HT-29 (cell line): ENCODE results near the gene APPL2. TPM values are rescaled to one million over a fixed set of nuclear protein-coding genes. Genes with fewer than 3 reads are reported as not detected.
"Not testable (repeated sequence)": the region's sequence is repeated elsewhere in the genome, so short reads cannot be mapped to it uniquely, and the experiment has no call there.

ENCODE experiments used
- DNase-seq: peaks from one replicate; pipeline ENCODE4 v3.0.0-alpha.2; 2015; ENCODE audit warnings: low spot score
- total RNA-seq: library from RNA; depleted of rRNA; stranded (reverse); fragments of >200 nt; shearing (Covaris generic); gene quantifications from 2 replicates; pipeline ENCODE4 v1.2.3, GENCODE V29; 2014

APPL2 gene
- total RNA-seq, 1 experiment from 2014 or later, result 13.3 TPM

DNA sequence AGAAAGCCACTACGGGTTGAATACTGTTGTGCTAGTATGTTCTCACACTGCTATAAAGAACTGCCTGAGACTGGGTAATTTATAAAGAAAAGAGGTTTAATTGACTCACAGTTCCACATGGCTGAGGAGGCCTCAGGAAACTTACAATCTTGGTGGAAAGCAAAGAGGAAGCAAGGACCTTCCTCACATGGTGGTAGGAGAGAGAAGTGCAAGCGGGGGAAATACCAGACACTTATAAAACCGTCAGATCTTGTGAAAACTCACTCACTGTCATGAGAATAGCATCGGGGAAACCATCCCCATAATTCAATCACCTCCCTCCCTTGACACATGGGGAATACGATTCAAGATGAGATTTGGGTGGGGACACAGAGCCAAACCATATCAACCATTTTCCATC is 20.5 kb upstream of the APPL2 start:
- DNase-seq, result not testable (repeated sequence)

DNA sequence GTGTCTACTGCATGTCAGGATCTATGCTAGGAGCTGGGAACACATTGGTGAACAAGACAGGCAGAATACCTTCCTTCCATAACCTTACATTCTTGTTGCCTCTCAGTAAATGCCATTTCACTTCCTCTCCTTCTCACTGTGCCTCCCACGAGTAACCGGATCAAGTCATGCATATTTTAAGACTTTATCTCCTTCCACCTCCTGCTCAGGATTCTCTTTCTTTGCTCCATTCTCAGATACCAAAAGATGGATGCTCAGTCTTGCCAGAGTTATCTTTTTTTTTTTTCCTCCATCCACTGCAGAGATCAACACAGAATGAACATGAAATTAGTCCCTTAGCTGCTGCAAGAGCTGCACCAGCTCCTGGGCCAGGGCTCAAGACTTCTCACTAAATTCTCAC is 20.0 kb upstream of the APPL2 start:
- DNase-seq, result no peak

DNA sequence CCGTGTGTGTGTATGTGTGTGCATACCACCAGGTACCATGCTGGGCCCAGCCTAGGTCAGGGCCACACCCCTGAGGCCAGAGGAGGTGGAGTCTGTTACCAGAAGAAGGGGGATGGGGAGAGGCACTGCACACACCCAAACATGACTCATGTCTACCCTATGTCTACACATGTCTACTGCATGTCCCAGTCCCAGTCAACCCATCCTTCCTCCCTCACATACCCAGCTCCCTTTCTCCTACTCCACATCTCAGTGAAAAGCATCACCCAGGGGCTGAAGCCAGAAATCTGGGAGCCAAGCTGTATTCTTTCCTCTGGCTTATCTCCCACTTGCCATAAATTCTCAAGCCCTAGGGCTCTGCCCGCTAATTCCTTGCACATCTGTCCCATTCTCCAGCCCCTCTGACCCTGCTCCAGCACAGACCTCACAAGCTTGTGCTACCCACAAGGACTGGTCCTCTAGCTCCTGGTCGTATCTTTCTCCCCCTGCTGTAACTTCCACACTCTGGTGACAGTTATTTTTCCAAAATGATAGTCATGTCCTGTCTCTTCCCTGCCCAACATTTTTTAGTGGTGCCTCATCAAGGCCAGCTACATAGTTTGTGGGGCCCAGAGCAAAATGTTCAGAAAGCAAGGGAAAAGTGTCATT is 18.0 kb upstream of the APPL2 start:
- DNase-seq, result no peak

DNA sequence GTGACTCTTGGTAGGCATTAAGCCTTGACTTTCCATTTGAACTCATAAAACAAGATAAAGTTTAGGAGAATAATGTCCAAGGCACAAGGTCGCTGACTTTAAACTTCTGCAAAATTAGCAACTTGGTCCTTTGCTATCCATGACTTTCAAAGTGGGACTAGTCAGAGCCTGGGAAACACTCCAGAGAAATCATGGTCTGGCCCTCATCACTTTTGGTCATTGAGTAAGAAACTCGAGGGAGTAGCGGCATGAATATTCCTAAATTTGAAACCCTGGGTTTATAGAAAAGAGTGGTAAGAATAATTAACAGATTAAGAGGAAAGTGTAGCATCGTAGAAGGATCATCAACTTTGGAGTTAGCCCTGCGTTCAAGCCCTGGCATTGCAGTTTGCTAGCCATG is 16.9 kb upstream of the APPL2 start:
- DNase-seq, result no peak

DNA sequence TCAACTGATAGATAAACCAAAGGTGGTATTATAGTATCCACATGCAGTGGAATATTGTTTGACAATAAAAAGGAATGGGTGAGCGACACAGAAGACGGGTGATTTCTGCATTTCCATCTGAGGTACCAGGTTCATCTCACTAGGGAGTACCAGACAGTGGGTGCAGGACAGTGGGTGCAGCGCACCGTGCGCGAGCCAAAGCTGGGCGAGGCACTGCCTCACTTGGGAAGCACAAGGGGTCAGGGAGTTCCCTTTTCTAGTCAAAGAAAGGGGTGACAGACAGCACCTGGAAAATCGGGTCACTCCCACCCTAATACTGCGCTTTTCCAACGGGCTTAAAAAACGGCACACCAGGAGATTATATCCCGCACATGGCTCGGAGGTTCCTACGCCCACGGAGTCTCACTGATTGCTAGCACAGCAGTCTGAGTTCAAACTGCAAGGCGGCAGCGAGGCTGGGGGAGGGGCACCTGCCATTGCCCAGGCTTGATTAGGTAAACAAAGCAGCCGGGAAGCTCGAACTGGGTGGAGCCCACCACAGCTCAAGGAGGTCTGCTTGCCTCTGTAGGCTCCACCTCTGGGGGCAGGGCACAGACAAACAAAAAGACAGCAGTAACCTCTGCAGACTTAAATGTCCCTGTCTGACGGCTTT is 9.9 kb upstream of the APPL2 start:
- DNase-seq, result not testable (repeated sequence)

DNA sequence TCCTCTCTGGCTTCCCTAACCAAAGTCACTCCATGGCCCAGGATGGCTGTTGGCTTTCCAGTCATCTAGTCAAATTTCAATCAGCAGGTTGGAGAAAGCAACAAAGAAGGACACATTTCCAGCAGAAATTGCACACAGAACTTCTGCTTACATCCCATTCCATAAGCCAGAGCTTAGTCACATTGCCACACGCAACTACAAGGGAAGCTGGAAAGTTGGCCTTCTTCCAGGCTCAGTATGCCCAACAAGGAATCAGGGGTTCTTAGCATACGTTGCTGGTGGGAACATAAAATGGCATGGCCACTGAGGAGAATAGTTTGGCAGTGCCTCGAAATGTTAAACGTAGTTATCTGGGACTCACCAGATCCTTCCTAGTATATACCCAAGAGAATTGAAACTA is 9.3 kb upstream of the APPL2 start:
- DNase-seq, result no peak

DNA sequence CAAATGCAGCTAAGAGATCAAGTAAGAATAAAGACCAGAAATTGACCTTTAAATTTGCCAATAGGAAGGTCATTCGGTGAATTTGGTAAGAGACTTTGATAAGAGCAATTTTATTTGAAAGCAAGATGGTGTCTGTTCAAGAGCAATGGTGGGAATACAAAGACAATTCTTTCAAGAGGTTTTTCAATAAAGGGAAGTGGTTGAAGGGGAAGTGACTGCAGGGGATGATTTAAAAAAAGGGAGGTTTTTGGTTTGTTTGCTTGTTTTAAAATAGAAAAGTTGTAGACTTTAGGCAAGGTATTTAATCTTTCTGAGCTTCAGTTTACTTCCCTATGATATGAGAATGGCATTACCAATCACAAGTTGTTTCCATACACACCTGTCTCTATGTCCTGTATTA is 4.3 kb upstream of the APPL2 start:
- no peak for DNase-seq

DNA sequence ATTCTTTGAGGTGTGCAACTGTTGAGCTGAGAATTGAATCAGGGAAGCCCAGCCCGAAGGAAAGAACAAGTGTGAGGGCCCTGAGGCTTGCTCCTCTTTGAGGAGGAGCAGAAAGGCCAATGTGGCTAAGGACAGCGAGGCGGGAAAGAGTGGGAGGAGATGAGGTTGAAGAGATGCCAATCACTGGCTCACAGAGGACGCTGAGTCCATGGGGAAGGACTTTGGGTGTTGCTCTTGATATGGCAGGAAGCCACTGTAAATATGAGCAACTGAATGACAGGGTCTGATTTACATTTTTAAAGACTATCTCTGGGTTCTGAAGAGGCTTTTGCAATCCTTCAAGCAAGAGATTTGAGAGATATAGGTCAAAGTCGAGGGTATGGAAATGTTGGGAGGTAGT is 3.3 kb upstream of the APPL2 start:
- DNase-seq, result no peak

DNA sequence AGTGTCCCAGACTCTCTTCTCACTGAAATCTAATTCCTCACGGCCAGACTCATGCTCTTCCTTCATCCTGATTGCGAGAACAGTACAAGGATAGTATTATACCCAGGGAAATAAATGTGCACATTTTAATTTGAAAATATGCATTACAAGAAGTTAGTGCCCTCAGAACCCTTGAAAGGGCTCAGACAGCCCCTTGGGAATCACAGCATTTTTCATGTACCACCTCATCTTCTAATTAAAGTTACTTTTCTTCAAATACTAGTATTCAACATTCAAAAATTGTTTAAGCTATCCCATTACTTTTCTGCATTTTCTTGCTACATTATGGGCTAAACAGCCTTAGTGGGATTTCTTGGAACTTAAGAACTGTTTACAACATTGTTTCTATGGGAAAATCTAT is 1.7 kb upstream of the APPL2 start:
- DNase-seq, result no peak

DNA sequence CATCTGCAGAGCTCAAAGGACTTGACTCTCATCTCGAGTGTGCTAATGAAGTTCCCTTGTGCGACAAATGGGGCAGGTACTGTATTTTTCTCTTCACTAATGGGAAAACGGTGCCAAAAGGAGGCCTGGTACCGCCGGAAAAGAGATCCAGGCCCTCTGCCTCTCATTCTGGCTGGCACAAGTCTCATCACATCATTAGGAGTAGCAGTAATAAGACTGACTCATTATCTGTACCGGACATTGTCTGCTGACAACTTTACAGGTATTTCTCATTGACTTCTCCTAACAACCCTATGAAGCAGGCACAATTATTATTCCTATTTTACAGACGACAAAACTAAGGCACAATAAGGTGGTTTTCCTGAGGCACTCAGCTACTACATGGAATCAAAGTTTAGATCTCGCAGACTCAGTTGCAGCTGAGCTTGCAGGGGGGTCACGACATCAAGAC is 668 bp downstream of the APPL2 start:
- peak; percentile 51 for DNase-seq

DNA sequence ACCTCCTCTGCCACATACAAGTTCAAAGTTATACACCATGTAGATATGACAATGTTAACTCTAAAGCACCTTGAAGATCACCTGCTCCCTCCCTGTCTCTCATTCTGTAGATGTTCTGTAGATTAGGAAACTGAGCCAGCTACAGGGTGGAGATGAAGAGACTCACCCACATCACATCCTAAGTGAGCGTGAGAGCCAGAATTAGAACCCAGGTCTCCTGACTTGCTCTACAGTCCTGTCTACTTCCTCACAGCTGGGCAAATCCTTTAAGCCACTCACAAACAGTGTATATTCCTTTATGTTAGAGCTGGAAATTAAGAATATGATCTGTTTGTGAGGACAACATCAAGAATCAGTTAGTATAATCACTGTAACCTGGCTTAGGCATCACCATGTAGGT is 1.8 kb downstream of the APPL2 start:
- no peak for DNase-seq

DNA sequence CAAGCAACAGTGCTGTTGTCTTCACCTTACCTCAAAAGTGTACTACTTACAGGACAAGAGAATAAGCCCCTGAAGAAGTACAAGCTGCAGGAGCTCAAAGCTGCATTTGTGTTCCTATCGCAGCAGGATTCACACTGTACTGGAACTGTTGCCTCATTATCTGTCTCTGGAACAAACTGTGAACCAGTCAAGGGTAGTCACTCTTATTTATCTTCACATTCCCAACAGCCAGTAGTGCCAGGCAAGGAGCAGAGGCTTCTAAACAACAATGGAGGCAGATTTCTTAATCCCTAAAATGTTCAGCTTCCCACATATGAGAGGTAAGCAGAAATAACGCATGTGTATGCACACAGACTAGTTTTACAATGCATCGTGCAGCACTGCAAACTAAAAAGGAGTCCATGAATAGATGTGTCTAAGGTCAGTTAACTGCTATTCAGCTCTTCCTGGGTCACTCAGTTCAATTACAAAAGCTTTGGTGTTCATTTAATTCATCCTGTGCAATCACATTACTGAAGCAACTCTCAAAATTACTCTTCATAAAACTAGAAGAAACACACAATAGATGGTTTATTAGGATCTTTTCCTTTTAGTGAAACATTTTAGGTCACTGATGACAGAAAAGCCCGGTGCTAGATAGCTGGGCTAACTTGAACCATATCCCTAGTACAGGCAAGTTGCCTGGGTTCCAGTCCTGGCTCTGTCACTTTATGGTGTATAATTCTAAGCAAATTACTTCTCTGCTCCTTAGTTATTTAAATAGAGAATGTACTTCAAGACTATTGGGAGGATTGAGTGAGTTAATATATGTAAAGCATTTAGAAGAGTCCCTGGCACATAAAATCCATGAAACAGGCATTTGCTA is 2.7 kb downstream of the APPL2 start:
- DNase-seq, result no peak

DNA sequence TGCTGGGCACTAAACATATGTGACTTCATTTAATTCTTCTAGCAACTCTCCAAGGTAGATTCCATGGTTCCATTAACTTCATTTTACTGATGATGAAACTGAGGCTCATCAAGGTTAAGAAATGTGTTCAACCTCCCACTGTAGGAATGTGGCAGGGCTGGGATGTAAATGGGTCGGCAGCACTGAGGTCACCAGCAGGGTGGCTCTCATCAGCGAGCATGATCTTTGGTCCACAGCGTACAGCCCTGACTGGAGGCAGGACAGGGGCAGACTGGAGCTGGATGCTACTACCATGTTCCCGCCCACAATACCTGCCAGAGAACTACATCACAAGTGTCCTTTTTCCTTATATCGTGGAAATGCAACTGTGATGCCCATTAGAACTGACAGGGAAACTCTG is 4.6 kb downstream of the APPL2 start:
- DNase-seq, result peak; percentile 63

DNA sequence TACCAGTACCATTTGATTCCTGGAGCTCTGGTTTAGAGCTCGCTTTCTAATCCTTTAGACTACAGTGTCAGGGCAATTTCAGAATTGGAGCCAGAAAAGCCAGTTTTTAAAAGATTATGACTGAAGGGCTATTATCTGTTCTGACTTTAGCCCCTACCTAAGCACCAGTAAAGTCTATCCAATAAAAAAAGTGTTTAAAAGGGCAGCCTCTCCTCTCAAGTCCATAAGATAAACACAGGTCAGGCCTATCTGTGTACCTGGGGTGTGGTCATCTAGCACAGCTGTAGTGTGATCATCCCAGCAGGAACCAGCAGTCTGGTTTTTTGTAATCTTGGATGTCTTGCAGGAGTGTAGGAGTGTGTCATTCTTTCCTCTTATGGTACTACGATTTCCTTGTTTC is 6.6 kb downstream of the APPL2 start:
- DNase-seq, result no peak

DNA sequence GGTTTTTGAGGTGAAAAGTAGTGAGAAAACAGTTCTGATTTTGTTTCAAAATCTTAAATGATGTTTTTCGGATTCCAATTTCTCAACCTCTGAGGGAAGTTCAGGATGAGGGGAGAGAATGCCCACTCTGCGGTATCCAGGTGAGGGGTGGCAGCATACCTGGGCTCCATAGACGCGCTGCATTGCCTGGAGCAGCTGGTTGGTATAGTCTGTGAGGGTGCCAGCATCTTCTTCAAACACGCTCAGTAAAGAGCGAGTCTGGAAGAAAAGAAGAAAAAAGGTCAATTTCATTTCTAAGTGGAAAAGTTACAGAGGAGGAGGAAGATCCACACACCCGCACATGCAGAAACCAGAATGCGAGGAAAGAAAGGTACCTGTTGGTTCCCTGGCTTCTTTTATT is 7.0 kb downstream of the APPL2 start:
- DNase-seq, result no peak

DNA sequence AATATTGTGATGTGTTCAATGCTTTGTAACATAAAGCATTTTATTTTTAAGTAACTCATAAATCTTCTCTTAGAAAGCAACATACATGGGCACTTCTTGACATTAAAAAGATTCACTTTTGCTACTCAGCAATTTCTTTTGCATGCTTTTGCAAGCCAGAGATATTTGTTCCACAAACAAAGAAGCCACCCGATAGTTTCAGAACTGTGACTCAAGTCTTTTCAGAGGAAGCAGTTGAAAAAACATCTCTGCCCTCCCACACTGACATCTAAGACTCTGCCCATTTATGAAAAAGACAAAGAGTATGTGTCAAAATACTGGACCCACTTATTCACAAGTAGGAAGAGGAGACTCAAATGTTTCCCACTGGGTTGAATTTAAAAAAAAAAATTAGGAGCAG is 7.5 kb downstream of the APPL2 start:
- DNase-seq, result no peak

DNA sequence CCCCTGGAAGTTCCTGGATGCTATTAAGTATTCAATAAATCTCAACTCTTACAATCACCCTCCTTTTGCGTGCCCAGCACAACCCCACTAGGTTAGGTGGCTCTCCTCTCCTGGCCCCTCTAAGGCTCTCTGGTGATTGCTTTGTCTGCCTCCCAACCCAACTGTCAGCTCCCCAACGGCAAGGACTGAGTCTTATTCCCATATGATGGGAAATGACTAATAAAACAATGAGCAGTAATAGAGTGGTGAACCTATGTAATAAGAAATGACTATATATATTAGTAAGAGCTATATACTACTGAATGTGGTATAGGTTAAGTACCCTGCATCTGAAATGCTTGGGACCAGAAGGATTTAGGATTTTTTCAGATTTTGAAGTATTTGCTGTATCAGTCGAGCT is 8.1 kb downstream of the APPL2 start:
- DNase-seq, result no peak

DNA sequence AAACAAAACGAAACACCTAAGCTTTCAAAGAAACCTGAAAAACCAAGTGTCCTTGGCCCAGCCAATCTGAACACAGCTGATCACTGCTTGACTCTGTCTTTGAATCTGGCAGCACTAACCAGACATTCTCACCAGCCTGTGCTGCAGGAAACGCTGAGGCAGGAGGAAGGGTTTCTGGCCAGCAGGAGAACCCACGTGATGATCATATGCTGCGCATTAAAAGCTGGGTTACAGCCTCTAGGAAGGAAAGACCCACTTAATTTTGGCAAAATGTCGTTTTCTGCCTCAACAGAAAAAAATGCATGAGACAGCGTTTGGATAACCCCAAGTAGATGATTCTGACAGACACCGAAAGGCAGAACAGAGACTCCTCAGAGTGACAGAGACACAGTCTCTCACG is 9.8 kb downstream of the APPL2 start:
- no peak for DNase-seq

DNA sequence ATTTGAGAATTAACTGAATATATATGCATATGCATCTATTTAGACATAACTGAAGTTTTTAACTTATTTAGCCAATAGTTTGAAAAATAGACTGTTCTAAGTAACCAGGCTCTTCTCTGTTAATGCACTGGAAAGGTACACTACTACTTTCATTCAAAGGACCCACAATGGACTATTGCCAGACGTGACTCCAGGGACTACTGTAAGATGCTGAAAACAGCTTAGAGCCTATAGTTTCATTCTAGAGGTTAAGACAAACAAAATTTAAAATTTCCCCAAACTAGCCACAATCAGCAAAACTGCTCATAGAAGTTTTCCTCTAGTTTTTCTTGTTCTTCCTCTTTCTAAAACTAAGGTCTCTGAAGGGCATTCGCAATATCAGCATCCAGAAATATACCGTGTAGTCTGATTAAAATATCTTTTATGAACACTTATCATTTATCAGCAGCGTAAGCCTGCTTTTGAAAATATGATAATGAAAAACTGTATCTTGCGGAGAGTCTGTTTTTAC is 10.4 kb downstream of the APPL2 start:
- no peak for DNase-seq

DNA sequence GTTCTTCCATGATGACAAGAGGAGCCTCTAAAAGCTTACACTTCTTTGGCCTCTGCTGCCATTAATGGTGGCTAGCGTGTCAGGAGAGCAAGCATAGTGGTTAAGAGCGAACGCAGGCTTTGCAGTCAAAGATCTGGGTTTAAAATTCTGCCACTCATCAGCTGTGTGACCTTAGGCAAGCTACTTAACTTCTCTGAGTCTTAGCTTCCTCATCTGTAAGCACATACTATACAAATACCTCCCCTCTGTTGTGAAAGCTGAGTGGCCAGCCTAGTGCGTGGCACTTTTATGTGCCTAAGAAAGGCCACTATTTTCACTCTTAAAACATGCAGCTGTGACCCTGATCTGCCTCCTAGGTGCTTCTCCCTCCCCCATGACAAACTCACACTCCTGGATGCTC is 11.6 kb downstream of the APPL2 start:
- no peak for DNase-seq

DNA sequence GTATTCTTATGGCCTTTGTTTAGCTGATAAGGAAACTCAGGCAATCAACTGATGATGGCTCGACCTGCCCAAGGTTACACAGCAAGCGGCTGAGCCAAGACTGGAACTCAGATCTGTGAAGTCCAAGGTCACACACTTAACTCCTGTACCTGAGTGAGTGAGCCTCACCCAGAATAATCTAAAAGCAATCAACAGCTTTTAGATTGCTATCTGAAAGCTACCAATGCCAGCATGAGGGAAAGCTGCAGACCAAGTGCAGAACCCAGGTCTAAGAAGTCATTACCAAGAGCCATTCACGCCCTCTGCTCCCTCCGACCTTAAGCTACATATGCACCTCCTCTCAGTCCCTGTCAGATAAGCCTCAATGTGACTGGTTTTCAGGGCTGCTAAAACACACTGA is 12.1 kb downstream of the APPL2 start:
- no peak for DNase-seq

DNA sequence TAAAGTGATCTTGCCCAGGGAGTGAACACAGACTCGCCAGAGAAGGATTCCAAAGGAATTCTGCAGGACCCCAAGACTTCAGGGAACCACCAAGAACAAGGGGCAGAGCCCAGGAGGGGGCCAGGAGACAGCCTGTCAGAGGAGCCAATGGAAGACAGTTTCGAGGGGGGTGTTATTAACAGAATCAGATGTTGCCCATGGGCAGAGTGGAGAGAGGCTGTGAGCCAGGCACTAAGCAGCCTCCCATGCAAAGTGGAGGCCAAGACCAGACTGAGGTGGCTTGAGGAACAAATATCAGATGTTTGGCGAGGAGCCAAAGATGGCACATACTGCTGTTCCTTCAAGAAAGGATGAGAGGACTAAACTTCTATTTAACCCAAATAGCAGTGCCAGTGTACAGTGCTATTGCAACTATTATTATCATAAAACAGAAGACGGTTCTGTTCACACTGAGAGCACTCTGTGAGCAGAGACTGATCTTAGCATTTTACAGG is 12.6 kb downstream of the APPL2 start:
- DNase-seq, result no peak
